NCI-H510A (cell line): ENCODE data around the gene MRAP2.
"Not testable (repeated sequence)": the region's sequence is repeated elsewhere in the genome, so short reads cannot be mapped to it uniquely, and the experiment has no call there.

Source experiments
- DNase-seq: peaks from one replicate; lab custom pipeline; 2025; lab: John Stamatoyannopoulos, UW

Gene MRAP2

GRCh38 chr6:84077645-84078044 is 44.1 kb downstream of the MRAP2 start:
- DNase-seq = no peak

- no peak for DNase-seq
Observed at GRCh38 chr6:84078335-84078734, 44.8 kb downstream of the MRAP2 start.

GRCh38 chr6:84081222-84081621 is 47.6 kb downstream of the MRAP2 start:
- DNase-seq = no peak

- no peak for DNase-seq
Observed at GRCh38 chr6:84082689-84083265, 49.2 kb downstream of the MRAP2 start.

GRCh38 chr6:84084705-84085104 is 51.1 kb downstream of the MRAP2 start:
- DNase-seq = not testable (repeated sequence)

GRCh38 chr6:84086056-84086455 is 52.5 kb downstream of the MRAP2 start:
- DNase-seq = no peak

GRCh38 chr6:84086545-84087429 is 53.2 kb downstream of the MRAP2 start:
- no peak for DNase-seq

- no peak for DNase-seq
Observed at GRCh38 chr6:84089081-84089480, 55.5 kb downstream of the MRAP2 start.

GRCh38 chr6:84089552-84089951 is 56.0 kb downstream of the MRAP2 start:
- DNase-seq = no peak

- no peak for DNase-seq
Observed at GRCh38 chr6:84093441-84094435, 60.2 kb downstream of the MRAP2 start.

- DNase-seq = no peak
Observed at GRCh38 chr6:84095156-84095555, 61.6 kb downstream of the MRAP2 start.

- no peak for DNase-seq
Observed at GRCh38 chr6:84103029-84103428, 69.5 kb downstream of the MRAP2 start.

GRCh38 chr6:84105215-84105924 is 71.8 kb downstream of the MRAP2 start:
- not testable (repeated sequence) for DNase-seq

- no peak for DNase-seq
Observed at GRCh38 chr6:84107495-84107894, 73.9 kb downstream of the MRAP2 start.

- not testable (repeated sequence) for DNase-seq
Observed at GRCh38 chr6:84111351-84111750, 77.8 kb downstream of the MRAP2 start.

GRCh38 chr6:84114933-84115594 is 81.5 kb downstream of the MRAP2 start:
- DNase-seq = not testable (repeated sequence)

GRCh38 chr6:84118191-84118590 is 84.6 kb downstream of the MRAP2 start:
- DNase-seq = no peak

GRCh38 chr6:84119277-84119676 is 85.7 kb downstream of the MRAP2 start:
- DNase-seq = no peak

GRCh38 chr6:84123186-84123585 is 89.6 kb downstream of the MRAP2 start:
- DNase-seq = no peak

GRCh38 chr6:84129588-84129987 is 96.0 kb downstream of the MRAP2 start:
- not testable (repeated sequence) for DNase-seq

GRCh38 chr6:84133385-84133784 is 99.8 kb downstream of the MRAP2 start:
- not testable (repeated sequence) for DNase-seq
